GM12865 (cell line): ENCODE data around the gene ERCC6.

Source experiments
- DNase-seq: peaks from one replicate; pipeline ENCODE4 v3.0.0; 2010; ENCODE audit warnings: low read depth
- H3K4me3 ChIP-seq: 2 replicates; pipeline ENCODE4 v1.5.1; 2011; ENCODE audit warnings: mild to moderate bottlenecking, low read depth, low read length, control low read depth
- CTCF ChIP-seq: IDR thresholded peaks from 2 replicates; pipeline ENCODE4 v1.5.1; 2011; ENCODE audit warnings: low read length, control low read depth, low read depth, inconsistent platforms; ENCODE audit not compliant: insufficient read depth; ENCODE audit errors: missing control alignments

ERCC6 gene

GRCh38 chr10:49474901-49475300 lies 64.0 kb downstream of the ERCC6 start:
- no peak for DNase-seq
- no peak overlapping the region for H3K4me3 ChIP-seq
- no peak for TF ChIP-seq CTCF

GRCh38 chr10:49471532-49471931 lies 67.4 kb downstream of the ERCC6 start:
- TF ChIP-seq CTCF = no peak
- no peak overlapping the region for H3K4me3 ChIP-seq
- DNase-seq = no peak

- no peak overlapping the region for H3K4me3 ChIP-seq
- no peak for TF ChIP-seq CTCF
- no peak for DNase-seq
Measured at GRCh38 chr10:49465736-49466135, 73.2 kb downstream of the ERCC6 start.
